ENCODE measurements around the gene MUCL1.
A peak's percentile ranks its signal among the peaks of the same experiment; 100 is the strongest.

MUCL1 gene, protein sequence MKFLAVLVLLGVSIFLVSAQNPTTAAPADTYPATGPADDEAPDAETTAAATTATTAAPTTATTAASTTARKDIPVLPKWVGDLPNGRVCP

DNA sequence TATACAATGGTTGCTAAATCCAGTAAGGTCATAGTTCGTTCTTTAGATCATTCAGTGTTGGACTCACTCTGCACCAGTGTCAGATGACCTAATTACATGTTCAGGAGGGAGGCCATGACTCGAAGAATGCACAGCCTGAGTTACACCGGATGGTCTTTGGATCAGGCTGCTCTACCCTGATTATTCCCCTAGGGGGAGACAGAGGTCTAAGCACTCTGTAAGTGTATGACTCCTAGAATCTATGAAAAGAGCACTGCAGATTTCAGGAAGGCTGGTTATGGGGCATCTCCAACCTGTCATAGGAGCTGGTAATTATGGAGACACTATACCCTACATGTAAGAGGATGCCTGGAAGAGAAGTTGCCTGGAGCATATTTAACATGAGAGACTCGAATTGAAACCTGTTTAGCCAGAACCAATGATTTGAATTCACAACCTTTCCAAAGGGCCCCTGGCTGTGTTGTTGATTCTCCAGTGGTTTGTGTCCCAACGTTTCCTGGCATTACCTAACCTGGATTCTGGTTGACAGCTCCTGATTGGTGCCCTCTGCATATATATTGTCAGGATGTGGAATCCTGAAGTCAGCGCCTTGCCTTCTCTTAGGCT, at the start of gene MUCL1:
Gene MUCL1 (plus strand): TSS at position 584 of the 606 bp plus-strand sequence. CDS start 67 bp downstream, outside the sequence.
- DNase-seq, result peak; percentile 57 to 76
- no peak for TF ChIP-seq POLR2A (IDR thresholded peaks at IDR 0.05; ENCODE audit: low read length)
- TF ChIP-seq GATA1 (IDR thresholded peaks at IDR 0.05; ENCODE audit: low read depth, low read length), result no peak

DNA sequence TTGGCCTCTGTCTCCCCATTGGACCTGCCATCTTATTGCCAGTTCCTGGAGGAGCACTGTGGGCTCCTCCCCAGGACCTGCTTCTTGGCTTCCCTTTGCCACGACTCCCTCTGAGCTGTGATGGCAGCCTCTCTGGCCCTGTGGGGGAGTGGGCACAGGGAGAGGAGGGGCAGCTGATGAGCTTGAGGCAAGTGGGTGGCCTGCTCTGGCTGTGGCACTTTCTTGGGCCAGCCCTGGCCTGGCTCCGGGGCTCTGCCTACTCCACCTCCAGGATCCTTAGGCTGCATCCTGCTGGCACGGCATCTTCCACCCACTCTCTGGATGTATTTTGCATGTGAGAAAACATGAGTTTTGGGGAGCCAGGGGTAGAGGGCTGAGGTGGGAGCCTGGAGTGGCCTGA, 32.6 kb upstream of the MUCL1 start:
- no peak for TF ChIP-seq GATA1 (IDR thresholded peaks at IDR 0.05; ENCODE audit: low read depth, low read length)
- TF ChIP-seq POLR2A (IDR thresholded peaks at IDR 0.05; ENCODE audit: low read length), result no peak
- DNase-seq, result no peak

DNA sequence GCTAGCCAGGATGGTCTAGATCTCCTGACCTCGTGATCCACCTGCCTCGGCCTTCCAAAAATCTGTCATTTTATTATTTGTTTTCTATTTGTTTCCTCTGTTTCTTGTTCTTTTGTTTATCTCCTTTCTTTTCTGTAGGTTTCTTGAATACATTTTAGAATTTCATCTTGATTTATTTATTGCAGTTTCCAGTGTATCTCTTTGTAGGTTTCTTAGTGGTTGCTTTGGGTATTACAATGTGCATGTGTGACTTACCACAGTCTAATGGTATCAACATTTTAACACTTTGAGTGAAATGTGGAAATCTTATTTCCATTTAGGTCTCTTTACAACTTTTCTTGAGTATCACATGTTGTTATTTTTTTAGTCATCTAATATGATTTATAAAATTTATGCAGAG, 29.9 kb upstream of the MUCL1 start:
- no peak for TF ChIP-seq GATA1 (IDR thresholded peaks at IDR 0.05; ENCODE audit: low read depth, low read length)
- no peak for TF ChIP-seq POLR2A (IDR thresholded peaks at IDR 0.05; ENCODE audit: low read length)

DNA sequence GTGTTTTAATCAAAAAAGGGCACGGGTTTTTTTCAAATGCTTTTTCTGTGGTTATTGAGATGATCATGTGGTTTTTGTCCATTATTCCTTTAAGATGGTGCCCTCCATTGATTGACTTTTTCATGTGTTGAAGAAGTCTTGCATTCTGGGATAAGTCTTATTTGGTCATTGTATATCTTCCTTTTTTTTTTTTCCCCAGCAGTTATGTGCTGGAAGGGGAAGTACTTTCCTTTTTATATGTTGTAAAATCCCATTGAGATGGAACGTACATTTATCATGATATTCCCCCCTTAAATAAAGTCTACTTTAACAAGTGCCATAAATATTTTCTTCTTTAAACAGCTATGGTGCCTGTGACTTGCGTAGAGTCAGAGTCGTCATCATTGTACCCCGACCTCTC, 24.8 kb upstream of the MUCL1 start:
- no peak for TF ChIP-seq POLR2A (IDR thresholded peaks at IDR 0.05; ENCODE audit: low read length)
- no peak for TF ChIP-seq GATA1 (IDR thresholded peaks at IDR 0.05; ENCODE audit: low read depth, low read length)
- no peak for DNase-seq

More for the DNA sequence above, 29.9 kb upstream of the MUCL1 start:
- no peak for DNase-seq

- no peak for DNase-seq
Measured at GRCh38 chr12:54830199-54830598, 24.1 kb upstream of the MUCL1 start.

GRCh38 chr12:54831631-54832030, 22.7 kb upstream of the MUCL1 start:
- DNase-seq, result no peak
- TF ChIP-seq POLR2A (IDR thresholded peaks at IDR 0.05; ENCODE audit: low read length), result no peak
- TF ChIP-seq GATA1 (IDR thresholded peaks at IDR 0.05; ENCODE audit: low read depth, low read length), result no peak

More at GRCh38 chr12:54830199-54830598, 24.1 kb upstream of the MUCL1 start:
- TF ChIP-seq POLR2A (IDR thresholded peaks at IDR 0.05; ENCODE audit: low read length), result no peak
- TF ChIP-seq GATA1 (IDR thresholded peaks at IDR 0.05; ENCODE audit: low read depth, low read length), result no peak

DNA sequence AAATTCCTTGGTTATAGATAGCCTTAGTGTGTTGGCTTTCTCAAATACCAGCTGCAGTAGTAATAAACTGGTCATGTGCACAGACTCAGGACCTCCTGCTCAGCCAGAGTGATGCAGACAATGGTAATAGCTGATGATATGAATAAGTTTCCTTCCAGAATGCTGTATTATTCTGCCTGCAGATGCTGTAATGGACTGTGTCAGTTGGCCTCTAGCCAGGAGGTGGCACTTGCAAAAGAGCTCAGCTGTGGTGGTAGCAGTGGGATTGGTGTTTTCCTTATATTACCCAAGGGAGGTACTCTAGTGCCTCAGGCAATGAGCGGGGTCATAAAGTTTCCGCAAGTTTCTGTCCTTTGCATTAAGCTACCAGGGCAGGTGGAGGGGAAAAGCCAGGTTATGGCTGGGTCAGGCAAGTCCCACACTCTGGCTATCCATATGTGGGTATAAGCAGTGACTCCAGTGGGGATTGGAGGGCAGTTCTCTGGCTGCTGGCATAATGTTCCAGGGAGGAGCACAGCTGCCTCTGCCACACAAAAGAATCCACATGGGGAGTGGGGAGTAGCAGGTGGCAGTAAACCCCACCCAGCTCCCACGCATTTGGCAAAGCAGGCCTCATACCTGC, 14.0 kb upstream of the MUCL1 start:
- DNase-seq, result no peak
- no peak for TF ChIP-seq GATA1 (IDR thresholded peaks at IDR 0.05; ENCODE audit: low read depth, low read length)
- TF ChIP-seq POLR2A (IDR thresholded peaks at IDR 0.05; ENCODE audit: low read length), result no peak

GRCh38 chr12:54857406-54857805, 3.1 kb downstream of the MUCL1 start:
- DNase-seq, result no peak
- TF ChIP-seq POLR2A (IDR thresholded peaks at IDR 0.05; ENCODE audit: low read length) (no peak), GATA1 (IDR thresholded peaks at IDR 0.05; ENCODE audit: low read depth, low read length) (no peak)

DNA sequence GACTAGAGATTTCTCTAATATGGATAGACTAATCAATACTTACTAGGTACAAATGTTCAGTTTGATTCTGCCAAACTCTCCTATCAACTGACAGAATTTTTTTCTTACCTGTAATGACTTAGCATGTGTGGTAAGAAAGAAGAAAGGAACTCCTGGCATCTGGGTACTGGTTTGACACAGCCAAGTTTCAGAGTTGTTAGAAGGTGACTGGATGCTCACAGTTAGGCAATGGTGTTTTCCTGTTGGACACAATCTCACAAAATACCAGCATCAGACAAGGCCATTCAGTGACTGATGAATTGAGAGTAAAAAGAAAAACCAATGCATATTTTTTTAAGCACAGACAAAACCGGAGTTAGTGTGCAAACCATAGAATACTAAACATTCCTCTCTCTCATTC, 4.2 kb downstream of the MUCL1 start:
- no peak for DNase-seq

GRCh38 chr12:54859502-54859901, 5.2 kb downstream of the MUCL1 start:
- DNase-seq, result no peak
- TF ChIP-seq POLR2A (IDR thresholded peaks at IDR 0.05; ENCODE audit: low read length), result no peak

More for the DNA sequence above, 4.2 kb downstream of the MUCL1 start:
- TF ChIP-seq POLR2A (IDR thresholded peaks at IDR 0.05; ENCODE audit: low read length), result no peak
- no peak for TF ChIP-seq GATA1 (IDR thresholded peaks at IDR 0.05; ENCODE audit: low read depth, low read length)

GRCh38 chr12:54861927-54862326, 7.6 kb downstream of the MUCL1 start:
- DNase-seq, result no peak
- no peak for TF ChIP-seq POLR2A (IDR thresholded peaks at IDR 0.05; ENCODE audit: low read length)
- TF ChIP-seq GATA1 (IDR thresholded peaks at IDR 0.05; ENCODE audit: low read depth, low read length), result no peak

DNA sequence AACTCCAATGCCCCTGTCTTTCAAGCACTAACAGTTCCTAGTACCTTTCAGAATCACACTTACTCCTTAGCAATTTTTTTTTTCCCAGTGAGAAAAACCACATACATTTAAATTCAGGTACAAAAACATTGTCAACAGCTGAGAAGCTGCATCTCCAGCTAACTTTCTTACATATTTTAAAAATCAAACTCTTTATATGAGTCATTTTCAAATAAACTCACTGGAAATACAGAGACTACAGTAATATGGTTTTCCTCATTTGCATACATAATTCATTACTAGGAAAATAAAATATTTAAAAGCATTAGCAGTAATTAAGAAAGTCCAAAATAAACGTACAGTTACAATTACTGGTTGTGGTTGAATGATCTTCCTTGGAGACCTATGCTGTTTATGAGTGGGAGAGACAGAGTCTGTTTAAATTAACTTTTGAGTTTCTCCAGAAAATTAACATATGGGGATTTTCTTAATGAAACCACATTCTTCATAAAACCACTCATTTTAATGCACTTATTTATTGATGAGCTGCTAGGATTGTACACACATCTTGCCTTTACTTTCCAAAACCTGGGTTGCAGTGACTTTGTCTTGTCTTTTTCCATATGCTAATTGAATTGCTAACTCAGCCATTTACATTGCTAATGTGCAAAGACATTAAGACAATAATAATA, 9.8 kb downstream of the MUCL1 start:
- TF ChIP-seq POLR2A (IDR thresholded peaks at IDR 0.05; ENCODE audit: low read length), result no peak
- no peak for TF ChIP-seq GATA1 (IDR thresholded peaks at IDR 0.05; ENCODE audit: low read depth, low read length)
- DNase-seq, result no peak

GRCh38 chr12:54865683-54866324, 11.5 kb downstream of the MUCL1 start:
- DNase-seq, result no peak
- TF ChIP-seq POLR2A (IDR thresholded peaks at IDR 0.05; ENCODE audit: low read length) (no peak), GATA1 (IDR thresholded peaks at IDR 0.05; ENCODE audit: low read depth, low read length) (no peak)

GRCh38 chr12:54868690-54869089, 14.4 kb downstream of the MUCL1 start:
- DNase-seq, result no peak
- TF ChIP-seq POLR2A (IDR thresholded peaks at IDR 0.05; ENCODE audit: low read length) (no peak), GATA1 (IDR thresholded peaks at IDR 0.05; ENCODE audit: low read depth, low read length) (no peak)
